NCI-H1105 (cell line): ENCODE measurements around the gene TTL.
"Not testable (repeated sequence)": the region's sequence is repeated elsewhere in the genome, so short reads cannot be mapped to it uniquely, and the experiment has no call there.

Experiments
- DNase-seq: peaks from one replicate; lab custom pipeline; 2025; lab: John Stamatoyannopoulos, UW

TTL gene

DNA sequence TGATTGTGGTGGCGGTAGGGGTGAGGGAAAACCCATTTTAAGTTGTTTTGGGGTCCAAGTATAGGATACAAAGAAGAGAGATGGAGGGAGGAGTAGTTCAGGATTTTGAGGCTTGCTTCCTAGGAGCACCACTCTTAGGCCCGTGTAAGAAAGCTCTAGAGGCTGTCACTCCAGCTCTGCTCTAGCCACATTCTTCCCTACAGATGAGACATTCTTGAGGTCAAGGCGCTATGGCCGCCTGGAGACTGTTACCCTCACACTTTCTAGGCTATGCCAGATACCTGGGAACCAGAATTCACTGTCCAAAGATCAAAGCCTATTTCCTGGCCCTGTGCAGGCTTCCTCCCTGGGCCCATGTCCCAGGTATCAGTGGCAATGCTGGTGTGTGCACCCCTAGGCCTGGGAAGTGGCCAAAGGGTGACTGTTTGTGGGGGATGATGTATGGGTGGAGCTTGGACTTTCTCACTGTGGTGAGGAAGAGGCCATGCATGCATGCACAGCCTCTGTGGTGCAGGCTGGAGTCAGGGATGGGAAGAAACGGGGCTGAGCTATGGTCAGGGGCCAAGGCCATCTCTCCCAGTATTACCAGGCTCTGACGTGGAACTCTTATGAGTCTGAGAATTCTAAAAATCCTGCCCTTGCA, 7.0 kb upstream of the TTL start:
- DNase-seq: no peak

- no peak for DNase-seq
Measured at GRCh38 chr2:112476434-112476833, 5.5 kb upstream of the TTL start.

DNA sequence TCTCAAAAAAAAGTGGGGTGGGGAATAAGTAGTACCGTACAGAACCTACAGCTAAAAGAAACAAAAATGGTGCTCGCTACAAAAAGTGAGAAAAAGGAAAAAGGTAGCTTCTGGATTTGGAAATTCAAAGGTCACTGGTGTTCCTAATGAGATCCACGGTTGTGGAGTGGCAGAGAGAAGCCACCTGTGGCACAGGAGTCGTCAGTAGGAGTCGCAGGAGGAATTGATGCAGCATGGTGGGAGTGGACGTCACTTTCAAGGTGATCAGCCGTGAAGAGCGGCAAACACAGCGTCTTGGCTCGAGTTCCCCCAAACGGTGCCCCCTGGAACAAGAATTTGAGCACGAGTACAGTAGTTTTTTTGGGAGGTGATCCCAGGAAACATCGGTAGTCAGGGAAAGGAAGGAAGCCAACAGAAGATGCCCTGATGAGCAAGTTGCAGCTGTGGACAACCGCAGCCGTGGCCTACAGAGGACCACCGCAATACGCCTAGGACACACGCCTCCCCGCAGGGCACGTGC, 1.4 kb upstream of the TTL start:
- no peak for DNase-seq

DNA sequence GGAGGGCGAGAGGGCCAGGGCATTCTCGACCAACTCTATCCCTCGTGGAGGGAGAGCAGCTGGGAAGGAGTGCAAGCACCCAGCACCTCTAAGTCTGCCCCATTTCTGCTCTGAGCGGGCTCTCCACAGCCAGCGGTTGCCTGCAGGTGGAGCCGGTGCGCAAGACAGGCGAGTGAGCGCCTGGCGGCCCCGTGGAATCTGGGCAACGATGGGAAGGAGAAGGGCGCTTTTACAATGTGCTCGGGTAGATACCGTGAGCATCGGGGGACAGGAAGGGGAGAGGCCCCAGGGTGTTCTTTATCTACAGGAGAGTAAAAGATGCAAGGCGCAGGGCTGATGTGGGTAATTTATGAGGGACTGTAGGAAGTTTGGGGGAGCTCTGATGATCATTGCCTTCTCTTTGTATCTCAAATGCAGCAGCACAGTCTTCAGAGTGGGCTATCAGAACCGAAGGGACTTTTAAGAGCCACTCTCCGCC, 867 bp upstream of the TTL start:
- peak; percentile 72 for DNase-seq

DNA sequence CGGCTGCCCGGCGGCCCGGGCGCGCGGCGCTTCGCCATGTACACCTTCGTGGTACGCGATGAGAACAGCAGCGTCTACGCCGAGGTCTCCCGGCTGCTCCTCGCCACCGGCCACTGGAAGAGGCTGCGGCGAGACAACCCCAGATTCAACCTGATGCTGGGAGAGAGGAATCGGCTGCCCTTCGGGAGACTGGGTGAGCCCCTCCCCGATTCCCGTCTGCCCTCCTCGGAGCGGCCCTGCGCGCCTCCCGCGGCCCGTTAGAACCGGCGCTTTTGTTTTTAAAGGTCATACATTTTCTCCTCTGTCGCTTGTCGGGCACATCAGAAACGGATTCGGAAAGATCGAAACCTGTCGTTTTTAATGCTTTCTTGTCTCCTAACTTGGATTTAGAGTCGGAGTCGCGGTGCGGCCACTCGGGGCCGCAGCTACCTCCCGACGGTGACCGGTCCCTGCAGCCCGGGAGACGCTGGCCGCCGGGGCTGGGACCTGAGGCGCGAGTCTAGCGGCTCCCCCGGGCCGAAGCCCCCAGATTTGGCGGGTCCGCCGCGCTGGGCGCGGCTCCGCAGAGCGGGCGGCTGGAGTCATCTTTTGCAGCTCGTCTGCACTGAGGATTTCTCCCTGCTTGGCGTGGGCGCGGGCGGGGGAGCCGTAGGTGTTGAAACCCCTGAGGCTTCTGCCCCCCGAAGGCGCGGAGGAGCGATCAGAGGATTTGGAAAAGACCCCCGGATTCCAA, 519 bp downstream of the TTL start:
- peak; percentile 36 for DNase-seq

- DNase-seq: peak; percentile 23
Measured at GRCh38 chr2:112483042-112483473, 1.1 kb downstream of the TTL start.

GRCh38 chr2:112483831-112484230, 1.9 kb downstream of the TTL start:
- no peak for DNase-seq

GRCh38 chr2:112485849-112486248, 3.9 kb downstream of the TTL start:
- DNase-seq: no peak

DNA sequence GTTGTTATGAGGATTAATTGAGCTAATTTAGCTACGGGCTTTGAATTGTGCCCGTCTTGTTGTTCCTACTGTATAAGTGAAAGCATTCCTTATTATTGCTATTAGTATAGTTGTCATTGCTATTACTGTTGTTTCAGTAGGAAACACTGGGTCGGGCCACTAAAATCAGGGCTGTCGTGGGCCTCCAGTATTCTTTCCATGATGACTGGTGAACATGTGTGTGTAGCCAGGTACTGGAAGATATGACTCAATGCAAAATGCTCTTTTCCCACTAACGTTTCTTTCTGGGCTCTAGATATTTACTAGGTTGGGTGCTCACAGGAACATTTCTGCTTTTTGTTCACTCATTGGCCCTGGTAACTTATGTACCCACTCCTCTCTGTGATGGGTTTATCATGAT, 4.9 kb downstream of the TTL start:
- no peak for DNase-seq

DNA sequence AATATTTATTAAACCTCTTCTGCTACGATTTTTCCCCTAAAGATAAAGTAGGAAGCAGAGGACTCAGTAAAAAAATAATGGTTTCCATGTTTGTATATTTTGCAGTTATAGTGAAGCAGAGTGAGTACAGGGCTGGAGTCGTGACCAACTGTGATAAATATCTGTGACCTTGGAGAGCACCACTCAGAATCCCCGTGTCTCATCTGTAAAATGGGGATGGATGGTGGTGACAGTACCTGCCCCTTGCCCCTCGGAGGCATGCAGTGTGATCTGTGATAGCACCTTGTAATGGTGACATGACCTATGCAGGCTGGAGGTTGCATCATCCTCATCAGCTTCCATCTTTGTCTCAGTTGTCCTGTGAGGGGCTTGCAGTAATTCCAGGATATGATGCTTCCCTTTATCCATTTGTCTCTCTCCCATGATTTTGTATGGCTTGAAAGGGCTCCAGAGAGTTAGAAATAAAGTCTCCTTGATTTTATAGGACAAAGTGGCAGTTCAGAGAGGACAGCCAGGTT, 5.5 kb downstream of the TTL start:
- no peak for DNase-seq

GRCh38 chr2:112488201-112488600, 6.2 kb downstream of the TTL start:
- DNase-seq: no peak

DNA sequence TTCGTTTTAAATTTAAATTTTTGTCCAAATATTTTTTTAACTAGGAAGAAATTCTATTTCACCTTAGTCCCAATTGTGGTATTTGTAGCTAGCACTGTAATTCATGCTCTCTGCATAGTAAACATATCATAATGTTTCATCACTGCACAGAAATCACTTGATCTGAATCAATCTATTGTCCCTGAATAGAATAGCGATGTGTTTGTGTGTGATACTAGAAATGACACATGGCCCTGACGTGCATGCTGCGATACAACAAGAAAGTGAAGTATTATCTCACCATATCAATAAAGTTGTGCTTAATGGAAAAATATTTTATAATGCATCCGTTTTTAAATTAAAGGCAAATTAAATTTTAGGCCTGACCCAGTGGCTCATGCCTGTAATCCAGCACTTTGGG, 10.0 kb downstream of the TTL start:
- DNase-seq: no peak

GRCh38 chr2:112493048-112493447, 11.1 kb downstream of the TTL start:
- no peak for DNase-seq

DNA sequence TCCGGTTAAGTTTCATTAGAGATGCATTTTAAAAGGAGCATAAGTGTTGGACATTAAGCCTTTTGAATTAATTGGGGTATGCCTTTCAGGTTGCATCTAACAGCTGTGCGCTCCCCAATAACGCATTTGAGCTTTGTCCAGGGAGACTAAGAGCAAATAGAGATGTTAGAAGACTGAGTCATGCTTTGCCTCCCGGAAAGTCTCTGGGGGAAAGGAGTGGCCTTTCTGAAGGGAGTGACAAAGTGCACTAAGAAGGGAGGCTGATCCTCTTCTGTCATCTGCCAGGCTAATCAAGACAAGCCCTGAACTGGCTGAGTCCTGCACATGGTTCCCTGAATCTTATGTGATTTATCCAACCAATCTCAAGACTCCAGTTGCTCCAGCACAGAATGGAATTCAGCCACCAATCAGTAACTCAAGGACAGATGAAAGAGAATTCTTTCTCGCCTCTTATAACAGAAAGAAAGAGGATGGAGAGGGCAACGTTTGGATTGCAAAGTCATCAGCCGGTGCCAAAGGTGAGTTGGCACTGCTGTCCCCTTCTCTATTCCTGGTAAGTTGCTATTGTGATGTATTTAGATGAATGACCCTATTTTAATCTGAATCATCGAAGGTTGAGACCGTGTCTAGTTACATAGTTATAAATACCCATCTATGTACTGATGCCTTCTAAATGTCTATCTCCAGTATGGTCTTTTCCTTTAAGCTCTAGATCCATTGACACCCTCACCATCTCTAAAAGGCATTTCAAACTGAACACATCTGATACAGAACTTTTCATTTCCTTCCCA, 12.1 kb downstream of the TTL start:
- no peak for DNase-seq

DNA sequence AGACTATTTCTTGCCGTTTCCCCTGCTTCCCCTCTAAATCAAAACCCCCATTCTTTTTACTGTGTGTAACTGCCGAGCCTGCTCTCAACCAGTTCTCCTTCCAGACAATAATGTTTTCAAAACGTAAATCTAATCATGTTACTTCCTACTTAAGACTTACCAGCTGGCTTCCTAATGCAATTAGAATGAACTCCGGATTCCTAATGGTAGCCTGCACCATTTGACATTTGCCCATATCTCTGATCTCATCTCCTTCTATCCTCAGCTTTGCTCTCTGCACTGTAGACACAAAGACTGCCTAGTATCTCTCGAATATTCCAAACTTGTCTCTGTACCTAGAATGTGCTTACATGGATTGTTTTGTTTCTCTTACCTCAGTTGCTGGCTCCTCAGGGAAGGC, 12.9 kb downstream of the TTL start:
- no peak for DNase-seq

GRCh38 chr2:112495878-112496277, 13.9 kb downstream of the TTL start:
- not testable (repeated sequence) for DNase-seq

DNA sequence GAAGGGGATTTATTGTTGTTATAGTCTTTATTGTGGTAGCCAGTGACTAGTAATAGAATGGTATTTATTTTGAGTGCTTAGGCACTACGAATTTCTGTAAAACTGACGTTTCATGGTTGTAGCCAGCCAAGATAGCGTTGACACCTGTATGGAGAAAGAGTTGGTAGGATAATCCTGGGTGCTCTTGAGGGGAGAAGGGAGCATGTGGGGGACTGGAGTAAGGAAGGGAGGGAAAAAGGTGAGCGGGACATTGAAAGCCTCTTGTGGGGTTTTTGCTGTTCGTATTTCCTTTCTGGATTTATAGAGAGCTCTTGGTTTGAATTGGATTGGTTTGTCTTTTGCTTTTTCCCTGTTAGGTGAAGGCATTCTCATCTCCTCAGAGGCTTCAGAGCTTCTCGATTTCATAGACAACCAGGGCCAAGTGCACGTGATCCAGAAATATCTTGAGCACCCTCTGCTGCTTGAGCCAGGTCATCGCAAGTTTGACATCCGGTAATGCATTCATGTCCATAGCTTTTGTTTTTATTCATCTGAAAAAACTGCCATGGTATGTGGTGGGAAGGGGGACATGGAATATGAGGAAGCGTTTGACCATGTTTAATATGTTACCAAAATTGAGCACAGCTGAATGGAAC, 19.0 kb downstream of the TTL start:
- DNase-seq: peak; percentile 5

DNA sequence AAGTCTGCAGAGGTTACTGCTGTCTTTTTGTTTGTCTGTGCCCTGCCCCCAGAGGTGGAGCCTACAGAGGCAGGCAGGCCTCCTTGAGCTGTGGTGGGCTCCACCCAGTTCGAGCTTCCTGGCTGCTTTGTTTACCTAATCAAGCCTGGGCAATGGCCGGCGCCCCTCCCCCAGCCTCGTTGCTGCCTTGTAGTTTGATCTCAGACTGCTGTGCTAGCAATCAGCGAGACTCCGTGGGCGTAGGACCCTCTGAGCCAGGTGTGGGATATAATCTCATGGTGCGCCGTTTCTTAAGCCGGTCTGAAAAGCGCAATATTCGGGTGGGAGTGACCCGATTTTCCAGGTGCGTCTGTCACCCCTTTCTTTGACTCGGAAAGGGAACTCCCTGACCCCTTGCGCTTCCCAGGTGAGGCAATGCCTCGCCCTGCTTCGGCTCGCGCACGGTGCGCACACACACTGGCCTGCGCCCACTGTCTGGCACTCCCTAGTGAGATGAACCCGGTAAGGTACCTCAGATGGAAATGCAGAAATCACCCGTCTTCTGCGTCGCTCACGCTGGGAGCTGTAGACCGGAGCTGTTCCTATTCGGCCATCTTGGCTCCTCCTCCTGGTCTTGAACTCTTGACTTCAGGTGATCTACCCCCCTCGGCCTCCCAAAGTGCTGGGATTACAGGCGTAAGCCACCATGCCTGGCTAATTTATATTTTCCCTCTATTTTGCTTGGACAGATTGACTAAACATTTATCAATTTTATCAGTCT, 27.5 kb downstream of the TTL start:
- not testable (repeated sequence) for DNase-seq

DNA sequence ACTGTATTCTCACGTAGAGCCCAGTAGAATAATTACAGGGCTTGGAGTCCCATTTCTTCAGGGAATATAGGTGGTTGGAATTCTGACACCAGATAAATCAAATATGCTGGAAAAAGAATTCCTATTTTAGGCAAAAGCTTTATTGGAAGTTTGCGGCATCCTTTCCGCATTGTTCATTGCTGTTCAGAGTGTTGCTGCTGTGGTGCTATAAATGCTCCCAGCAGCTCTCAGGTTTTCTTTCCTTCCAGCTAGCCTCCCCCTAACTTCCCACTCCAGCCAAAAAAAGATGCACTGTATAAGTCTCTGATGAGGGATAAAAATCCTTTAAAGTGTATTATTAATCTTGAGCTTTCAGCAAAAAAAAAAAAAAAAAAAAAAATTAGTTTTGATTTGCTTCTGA, 34.8 kb downstream of the TTL start:
- DNase-seq: no peak

- no peak for DNase-seq
Measured at GRCh38 chr2:112518807-112519206, 36.9 kb downstream of the TTL start.

GRCh38 chr2:112519506-112519905, 37.5 kb downstream of the TTL start:
- DNase-seq: no peak
